ENCODE measurements around the gene TTLL9. TPM values are rescaled to one million over a fixed set of nuclear protein-coding genes. Genes with fewer than 3 reads are reported as not detected.

TTLL9 gene
- total RNA-seq, 2 experiments from 2014 or later: not detected

- no peaks in the 10 kb centered on the region for H3K9me3 Mint-ChIP-seq
- peaks cover 13% of the 10 kb centered on the region for H3K4me1 Mint-ChIP-seq
- no peak for DNase-seq
- POLR2A ChIA-PET: no interaction called here
- CTCF ChIA-PET: interaction anchor here (0.6 to 1.5 kb wide), 3 partner anchors 15 to 895 kb away, joined by 3 read pairs; no protein-coding TSS in a partner anchor
- H3K27me3 Mint-ChIP-seq: no peaks in the 10 kb centered on the region
- no peak overlapping the region for H3K4me3 Mint-ChIP-seq
- H3K36me3 Mint-ChIP-seq (ENCODE audit: low read depth): no peaks in the 10 kb centered on the region
- H3K27ac Mint-ChIP-seq: no peak overlapping the region
Measured at GRCh38 chr20:31831211-31831610, 39.2 kb upstream of the TTLL9 start.

DNA sequence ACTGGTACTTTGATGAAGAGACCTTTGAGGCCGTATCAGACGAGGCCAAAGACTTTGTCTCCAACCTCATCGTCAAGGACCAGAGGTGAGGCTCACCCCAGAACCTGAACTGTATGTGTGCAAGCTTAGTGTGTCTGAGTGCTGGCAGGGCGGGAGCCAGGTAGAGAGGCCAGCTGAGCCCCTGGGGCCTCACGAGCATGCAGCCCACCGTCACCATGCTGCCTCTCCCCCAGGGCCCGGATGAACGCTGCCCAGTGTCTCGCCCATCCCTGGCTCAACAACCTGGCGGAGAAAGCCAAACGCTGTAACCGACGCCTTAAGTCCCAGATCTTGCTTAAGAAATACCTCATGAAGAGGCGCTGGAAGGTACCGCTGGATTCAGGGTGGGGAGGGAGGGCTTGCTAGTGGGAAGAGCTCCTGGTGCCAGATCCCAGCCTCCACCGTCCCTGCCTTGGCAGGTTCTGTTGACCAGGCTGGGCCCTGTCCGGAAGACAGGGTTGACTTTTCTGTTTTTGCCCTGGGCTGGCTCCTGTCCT is 38.6 kb upstream of the TTLL9 start:
- ChIA-PET CTCF (interaction anchor here (1.7 kb wide), 1 partner anchor 10 kb away, joined by 3 read pairs; no protein-coding TSS in a partner anchor), POLR2A (no interaction called here)
- no peaks in the 10 kb centered on the region for H3K27me3 Mint-ChIP-seq
- H3K9me3 Mint-ChIP-seq: no peaks in the 10 kb centered on the region
- no peak for DNase-seq
- H3K4me3 Mint-ChIP-seq: no peak overlapping the region
- no peaks in the 10 kb centered on the region for H3K36me3 Mint-ChIP-seq (ENCODE audit: low read depth)
- peaks cover 18% of the 10 kb centered on the region for H3K4me1 Mint-ChIP-seq
- no peak overlapping the region for H3K27ac Mint-ChIP-seq

- H3K27ac Mint-ChIP-seq: no peak overlapping the region
- CTCF ChIA-PET: interaction anchor here (0.7 to 6.5 kb wide), 7 partner anchors 9 to 258 kb away, joined by 3 to 35 read pairs (median 4); no protein-coding TSS in a partner anchor
- H3K4me3 Mint-ChIP-seq: no peak overlapping the region
- POLR2A ChIA-PET: no interaction called here
- no peaks in the 10 kb centered on the region for H3K9me3 Mint-ChIP-seq
- no peaks in the 10 kb centered on the region for H3K36me3 Mint-ChIP-seq (ENCODE audit: low read depth)
- peak; percentile 65 for DNase-seq
- peaks cover 26% of the 10 kb centered on the region for H3K4me1 Mint-ChIP-seq
- H3K27me3 Mint-ChIP-seq: no peaks in the 10 kb centered on the region
Measured at GRCh38 chr20:31833130-31833930, 37.1 kb upstream of the TTLL9 start.

DNA sequence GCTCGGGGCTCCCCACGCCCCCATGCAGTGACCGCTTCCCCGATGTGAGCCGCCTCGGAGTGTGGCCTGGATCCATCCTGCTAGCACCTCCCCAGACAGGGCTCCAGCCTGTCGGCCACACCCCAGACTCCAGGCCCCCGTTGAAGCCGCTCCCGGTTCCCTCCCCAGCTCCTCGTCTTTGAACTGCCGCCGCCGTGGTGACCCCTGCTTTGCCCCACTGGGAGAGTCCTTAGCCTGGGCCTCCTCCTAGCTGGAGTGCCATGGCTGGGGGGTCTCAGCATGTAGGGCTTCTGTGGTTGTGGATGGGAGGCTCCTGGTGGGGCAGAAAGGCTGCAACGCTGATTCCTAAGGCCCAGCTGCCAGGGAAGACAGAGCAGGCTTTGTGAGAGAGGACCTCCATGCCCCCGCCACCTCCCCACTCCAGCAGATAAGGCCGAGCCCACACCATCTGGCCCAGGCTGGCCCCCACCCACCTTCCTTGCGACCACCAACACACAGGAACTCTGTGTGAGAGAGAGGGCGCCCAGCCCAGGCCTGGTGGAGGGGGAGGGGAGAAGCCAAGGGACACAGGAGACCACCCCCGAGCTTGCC is 36.4 kb upstream of the TTLL9 start:
- POLR2A ChIA-PET: no interaction called here
- H3K27me3 Mint-ChIP-seq: no peaks in the 10 kb centered on the region
- H3K36me3 Mint-ChIP-seq (ENCODE audit: low read depth): no peaks in the 10 kb centered on the region
- no peak overlapping the region for H3K4me3 Mint-ChIP-seq
- no peak overlapping the region for H3K27ac Mint-ChIP-seq
- H3K4me1 Mint-ChIP-seq: peaks cover 26% of the 10 kb centered on the region
- H3K9me3 Mint-ChIP-seq: no peaks in the 10 kb centered on the region
- DNase-seq: no peak
- CTCF ChIA-PET: interaction anchor here (0.7 to 6.5 kb wide), 6 partner anchors 11 to 257 kb away, joined by 3 to 35 read pairs (median 4); no protein-coding TSS in a partner anchor

DNA sequence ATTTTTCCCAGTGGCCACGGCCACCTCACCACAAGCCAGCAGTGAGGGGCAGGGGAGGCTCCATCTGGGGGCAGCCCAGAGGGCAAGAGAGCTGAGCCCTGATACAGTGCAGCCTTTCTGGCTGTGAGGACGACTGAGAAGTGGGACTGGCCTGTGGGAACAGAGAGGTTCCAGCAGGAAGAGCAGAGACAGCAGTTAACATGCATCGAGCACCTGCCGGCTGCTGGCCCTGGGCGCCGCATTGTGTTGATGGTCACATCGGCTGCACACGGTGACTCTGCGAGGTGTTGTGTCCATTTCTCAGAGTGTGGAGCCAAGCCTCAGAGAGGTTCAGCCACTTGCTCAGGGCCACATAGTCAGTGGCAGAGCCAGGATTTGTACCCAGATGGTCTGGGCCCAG is 34.9 kb upstream of the TTLL9 start:
- Mint-ChIP-seq H3K9me3 (no peaks in the 10 kb centered on the region), H3K27ac (no peak overlapping the region), H3K36me3 (ENCODE audit: low read depth) (no peaks in the 10 kb centered on the region), H3K4me1 (peaks cover 26% of the 10 kb centered on the region), H3K4me3 (no peak overlapping the region), H3K27me3 (no peaks in the 10 kb centered on the region)
- CTCF ChIA-PET: interaction anchor here (3.4 to 6.5 kb wide), 3 partner anchors 11 to 16 kb away, joined by 17 to 35 read pairs (median 24); no protein-coding TSS in a partner anchor
- POLR2A ChIA-PET: interaction anchor here (1.7 kb wide), 1 partner anchor 116 kb away, joined by 7 read pairs; the partner anchor contains the start of gene PDRG1
- DNase-seq: no peak

- Mint-ChIP-seq H3K27ac (no peak overlapping the region), H3K4me1 (peaks cover 26% of the 10 kb centered on the region), H3K9me3 (no peaks in the 10 kb centered on the region), H3K4me3 (no peak overlapping the region), H3K36me3 (ENCODE audit: low read depth) (no peaks in the 10 kb centered on the region), H3K27me3 (no peaks in the 10 kb centered on the region)
- POLR2A ChIA-PET: interaction anchor here (1.5 to 1.7 kb wide), 2 partner anchors 11 to 116 kb away, joined by 4 to 7 read pairs; partner anchors contain the start of gene PDRG1
- CTCF ChIA-PET: interaction anchor here (3.4 to 6.5 kb wide), 3 partner anchors 11 to 15 kb away, joined by 17 to 35 read pairs (median 24); no protein-coding TSS in a partner anchor
- DNase-seq: peak; percentile 65
Measured at GRCh38 chr20:31835977-31836852, 34.2 kb upstream of the TTLL9 start.

- Mint-ChIP-seq H3K27ac (no peak overlapping the region), H3K36me3 (ENCODE audit: low read depth) (no peaks in the 10 kb centered on the region), H3K9me3 (no peaks in the 10 kb centered on the region), H3K27me3 (no peaks in the 10 kb centered on the region), H3K4me1 (peaks cover 26% of the 10 kb centered on the region), H3K4me3 (no peak overlapping the region)
- CTCF ChIA-PET: interaction anchor here (0.7 to 6.5 kb wide), 5 partner anchors 10 to 180 kb away, joined by 3 to 35 read pairs (median 17); no protein-coding TSS in a partner anchor
- no peak for DNase-seq
- POLR2A ChIA-PET: interaction anchor here (1.3 to 1.7 kb wide), 3 partner anchors 10 to 115 kb away, joined by 4 to 7 read pairs (median 6); partner anchors contain the start of gene PDRG1
Measured at GRCh38 chr20:31836853-31837608, 33.4 kb upstream of the TTLL9 start.

GRCh38 chr20:31837896-31838397 is 32.5 kb upstream of the TTLL9 start:
- no peaks in the 10 kb centered on the region for H3K9me3 Mint-ChIP-seq
- no peak for DNase-seq
- H3K4me1 Mint-ChIP-seq: peaks cover 26% of the 10 kb centered on the region
- H3K27ac Mint-ChIP-seq: no peak overlapping the region
- CTCF ChIA-PET: interaction anchor here (0.9 to 6.5 kb wide), 6 partner anchors 8 to 114 kb away, joined by 3 to 35 read pairs (median 10); partner anchors contain the start of gene PDRG1
- no peaks in the 10 kb centered on the region for H3K27me3 Mint-ChIP-seq
- no peaks in the 10 kb centered on the region for H3K36me3 Mint-ChIP-seq (ENCODE audit: low read depth)
- H3K4me3 Mint-ChIP-seq: no peak overlapping the region
- POLR2A ChIA-PET: interaction anchor here (1.3 kb wide), 1 partner anchor 9 kb away, joined by 6 read pairs; no protein-coding TSS in a partner anchor

- POLR2A ChIA-PET: interaction anchor here (1.3 kb wide), 1 partner anchor 8 kb away, joined by 6 read pairs; no protein-coding TSS in a partner anchor
Measured at GRCh38 chr20:31838646-31839292, 31.7 kb upstream of the TTLL9 start.

DNA sequence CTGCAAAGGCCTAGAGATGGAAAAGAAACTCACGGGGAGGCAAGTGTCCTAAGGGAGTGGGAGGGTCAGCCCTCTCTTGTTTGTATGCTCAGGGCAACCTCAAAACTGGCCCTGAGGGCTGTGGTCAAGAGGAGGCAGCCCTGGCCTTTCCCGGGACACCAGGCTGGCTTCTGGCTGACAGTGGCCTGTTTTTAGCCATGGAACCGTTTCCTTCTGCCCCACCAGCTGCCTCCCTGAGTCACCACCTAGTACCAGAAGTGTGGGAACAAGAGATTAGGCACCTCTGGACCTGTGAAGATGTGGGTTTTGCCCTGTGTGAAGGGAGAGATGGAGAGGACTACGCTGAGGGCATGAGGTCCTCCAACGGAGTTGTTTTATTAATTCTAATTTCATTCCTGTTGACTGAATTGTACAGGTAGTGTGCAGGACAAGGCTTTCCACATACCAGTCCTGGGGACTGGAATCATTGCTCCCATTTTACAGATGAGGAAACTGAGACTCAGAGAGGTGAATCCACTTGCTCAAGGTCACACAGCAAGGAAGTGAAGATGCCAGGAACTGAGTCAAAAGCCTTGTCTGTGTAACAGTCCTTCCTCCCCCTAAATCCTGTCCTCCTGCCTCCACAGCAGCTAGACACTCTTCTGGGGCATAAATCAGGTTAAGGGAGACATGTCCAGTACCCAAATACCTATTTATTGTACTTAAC is 30.5 kb upstream of the TTLL9 start:
- no peaks in the 10 kb centered on the region for H3K36me3 Mint-ChIP-seq (ENCODE audit: low read depth)
- ChIA-PET POLR2A (no interaction called here), CTCF (interaction anchor here (6.5 kb wide), 1 partner anchor 17 kb away, joined by 35 read pairs; no protein-coding TSS in a partner anchor)
- no peak overlapping the region for H3K27ac Mint-ChIP-seq
- H3K27me3 Mint-ChIP-seq: no peaks in the 10 kb centered on the region
- DNase-seq: no peak
- H3K9me3 Mint-ChIP-seq: no peaks in the 10 kb centered on the region
- H3K4me3 Mint-ChIP-seq: no peak overlapping the region
- peaks cover 25% of the 10 kb centered on the region for H3K4me1 Mint-ChIP-seq

More at GRCh38 chr20:31838646-31839292, 31.7 kb upstream of the TTLL9 start:
- Mint-ChIP-seq H3K27me3 (no peaks in the 10 kb centered on the region), H3K9me3 (no peaks in the 10 kb centered on the region), H3K4me3 (no peak overlapping the region), H3K4me1 (peaks cover 26% of the 10 kb centered on the region), H3K36me3 (ENCODE audit: low read depth) (no peaks in the 10 kb centered on the region), H3K27ac (no peak overlapping the region)
- no peak for DNase-seq
- CTCF ChIA-PET: interaction anchor here (1.0 to 6.5 kb wide), 4 partner anchors 8 to 16 kb away, joined by 3 to 35 read pairs (median 20); no protein-coding TSS in a partner anchor
